ENCODE data around the gene PCDHGA12. TPM values are rescaled to one million over a fixed set of nuclear protein-coding genes. Genes with fewer than 3 reads are reported as not detected.
A peak's percentile ranks its signal among the peaks of the same experiment; 100 is the strongest.
"Not testable (repeated sequence)": the region's sequence is repeated elsewhere in the genome, so short reads cannot be mapped to it uniquely, and the experiment has no call there.

Gene PCDHGA12
- polyA plus RNA-seq (2013) = 0.51 TPM

GRCh38 chr5:141430332-141431113 lies at the start of gene PCDHGA12:
Gene PCDHGA12, plus strand, starts transcription at chr5:141430507. Its CDS starts 253 bp downstream, at chr5:141430760.
- H3K9me3 ChIP-seq (ENCODE audit: control extremely low read depth in 1 of 5, control insufficient read depth in 4 of 5, insufficient read depth in 2 of 5, low read depth in 1 of 5, low read length in 4 of 5) = peaks cover 8 to 66% (median 47%) of the 10 kb centered on the region in 5 experiments
- 5% methylated on average over 31 of the region's 33 CpGs for WGBS (ENCODE audit: insufficient coverage)
- H3K36me3 ChIP-seq (ENCODE audit: control insufficient read depth in 4 of 4, insufficient read depth in 4 of 4, low read length in 3 of 4) = peaks cover 0 to 3% (median 0%) of the 10 kb centered on the region in 4 experiments
- peaks cover 2 to 6% (median 5%) of the 10 kb centered on the region in 4 experiments for H3K4me1 ChIP-seq (ENCODE audit: control extremely low read depth in 1 of 4, control insufficient read depth in 4 of 4, insufficient read depth in 4 of 4, low read length in 3 of 4)
- peak within 1 kb of the TSS in 6 of 7 experiments; percentile 21 to 56 (median 48) for H3K4me3 ChIP-seq (ENCODE audit: control insufficient read depth in 1 of 7, extremely low read depth in 1 of 7, insufficient read depth in 4 of 7, low read depth in 2 of 7, low read length in 6 of 7)
- ChIA-PET CTCF (interaction anchor here (0.7 to 5.8 kb wide), 29 partner anchors 11 to 137 kb away, joined by 3 to 62 read pairs (median 6); partner anchors contain the start of genes PCDHGA10, PCDHGA11, PCDHGB3 and PCDHGB6), POLR2A (interaction anchor here (0.6 kb wide), 1 partner anchor 120 kb away, joined by 3 read pairs; no protein-coding TSS in a partner anchor)
- peaks cover 8 to 58% (median 25%) of the 10 kb centered on the region in 5 experiments for H3K27me3 ChIP-seq (replicated peaks in 2 of 5; ENCODE audit: control insufficient read depth in 4 of 5, insufficient read depth in 5 of 5, low read length in 4 of 5)
- DNase-seq = peak; percentile 82 to 88 (median 86)
- H3K27ac ChIP-seq (ENCODE audit: insufficient read depth in 1 of 2, low read depth in 1 of 2, low read length in 2 of 2, poor library complexity in 1 of 2, severe bottlenecking in 2 of 2) = no peak within 1 kb of the TSS

GRCh38 chr5:141382469-141383294 lies 47.6 kb upstream of the PCDHGA12 start, which contains the start of gene PCDHGA7:
Gene PCDHGA7, plus strand, starts transcription at chr5:141382742. Its CDS starts 158 bp downstream, at chr5:141382900.
- Histone ChIP-seq H3K27me3 (replicated peaks in 2 of 5; ENCODE audit: control insufficient read depth in 4 of 5, insufficient read depth in 5 of 5, low read length in 4 of 5) (peaks cover 6 to 57% (median 28%) of the 10 kb centered on the region in 5 experiments), H3K36me3 (ENCODE audit: control insufficient read depth in 4 of 4, insufficient read depth in 4 of 4, low read length in 3 of 4) (no peaks in the 10 kb centered on the region), H3K4me3 (ENCODE audit: control insufficient read depth in 1 of 7, extremely low read depth in 1 of 7, insufficient read depth in 4 of 7, low read depth in 2 of 7, low read length in 6 of 7) (peak within 1 kb of the TSS in 6 of 7 experiments; percentile 16 to 63 (median 51)), H3K27ac (ENCODE audit: insufficient read depth in 1 of 2, low read depth in 1 of 2, low read length in 2 of 2, poor library complexity in 1 of 2, severe bottlenecking in 2 of 2) (no peak within 1 kb of the TSS), H3K9me3 (ENCODE audit: control extremely low read depth in 1 of 5, control insufficient read depth in 4 of 5, insufficient read depth in 2 of 5, low read depth in 1 of 5, low read length in 4 of 5) (peaks cover 3 to 62% (median 39%) of the 10 kb centered on the region in 5 experiments), H3K4me1 (ENCODE audit: control extremely low read depth in 1 of 4, control insufficient read depth in 4 of 4, insufficient read depth in 4 of 4, low read length in 3 of 4) (no peaks in the 10 kb centered on the region)
- ChIA-PET POLR2A (no interaction called here), CTCF (interaction anchor here (0.7 to 1.5 kb wide), 4 partner anchors 14 to 181 kb away, joined by 3 to 5 read pairs (median 4); partner anchors contain the start of gene TAF7)
- peak in 2 of 3 donors; percentile 54 to 58 for DNase-seq
- 6% methylated on average over 31 of the region's 37 CpGs for WGBS (ENCODE audit: insufficient coverage)

- Histone ChIP-seq H3K27ac (ENCODE audit: insufficient read depth in 1 of 2, low read depth in 1 of 2, low read length in 2 of 2, poor library complexity in 1 of 2, severe bottlenecking in 2 of 2) (no peak overlapping the region), H3K27me3 (replicated peaks in 2 of 5; ENCODE audit: control insufficient read depth in 4 of 5, insufficient read depth in 5 of 5, low read length in 4 of 5) (peaks cover 7 to 58% (median 29%) of the 10 kb centered on the region in 5 experiments), H3K9me3 (ENCODE audit: control extremely low read depth in 1 of 5, control insufficient read depth in 4 of 5, insufficient read depth in 2 of 5, low read depth in 1 of 5, low read length in 4 of 5) (peaks cover 3 to 60% (median 42%) of the 10 kb centered on the region in 5 experiments), H3K4me1 (ENCODE audit: control extremely low read depth in 1 of 4, control insufficient read depth in 4 of 4, insufficient read depth in 4 of 4, low read length in 3 of 4) (no peaks in the 10 kb centered on the region), H3K4me3 (ENCODE audit: control insufficient read depth in 1 of 7, extremely low read depth in 1 of 7, insufficient read depth in 4 of 7, low read depth in 2 of 7, low read length in 6 of 7) (peak overlapping the region in 2 of 7 experiments; percentile 62 to 63), H3K36me3 (ENCODE audit: control insufficient read depth in 4 of 4, insufficient read depth in 4 of 4, low read length in 3 of 4) (no peaks in the 10 kb centered on the region)
- 29% methylated on average over 13 of the region's 21 CpGs for WGBS (ENCODE audit: insufficient coverage)
- ChIA-PET CTCF (interaction anchor here (0.7 to 1.5 kb wide), 3 partner anchors 13 to 180 kb away, joined by 3 to 5 read pairs (median 4); no protein-coding TSS in a partner anchor), POLR2A (no interaction called here)
- no peak for DNase-seq
Measured at GRCh38 chr5:141383345-141383744, 47.0 kb upstream of the PCDHGA12 start.

- CTCF ChIA-PET = no interaction called here
- no peaks in the 10 kb centered on the region for H3K4me1 ChIP-seq (ENCODE audit: control extremely low read depth in 1 of 4, control insufficient read depth in 4 of 4, insufficient read depth in 4 of 4, low read length in 3 of 4)
- H3K9me3 ChIP-seq (ENCODE audit: control extremely low read depth in 1 of 5, control insufficient read depth in 4 of 5, insufficient read depth in 2 of 5, low read depth in 1 of 5, low read length in 4 of 5) = peaks cover 2 to 69% (median 53%) of the 10 kb centered on the region in 5 experiments
- 44% methylated on average over 42 of the region's 43 CpGs for WGBS (ENCODE audit: insufficient coverage)
- H3K27me3 ChIP-seq (replicated peaks in 2 of 5; ENCODE audit: control insufficient read depth in 4 of 5, insufficient read depth in 5 of 5, low read length in 4 of 5) = peaks cover 14 to 72% (median 34%) of the 10 kb centered on the region in 5 experiments
- peaks cover 0 to 4% (median 0%) of the 10 kb centered on the region in 4 experiments for H3K36me3 ChIP-seq (ENCODE audit: control insufficient read depth in 4 of 4, insufficient read depth in 4 of 4, low read length in 3 of 4)
- no peak overlapping the region for H3K4me3 ChIP-seq (ENCODE audit: control insufficient read depth in 1 of 7, extremely low read depth in 1 of 7, insufficient read depth in 4 of 7, low read depth in 2 of 7, low read length in 6 of 7)
- POLR2A ChIA-PET = no interaction called here
- no peak for DNase-seq
- no peak overlapping the region for H3K27ac ChIP-seq (ENCODE audit: insufficient read depth in 1 of 2, low read depth in 1 of 2, low read length in 2 of 2, poor library complexity in 1 of 2, severe bottlenecking in 2 of 2)
Measured at GRCh38 chr5:141384471-141385267, 45.6 kb upstream of the PCDHGA12 start.

- H3K9me3 ChIP-seq (ENCODE audit: control extremely low read depth in 1 of 5, control insufficient read depth in 4 of 5, insufficient read depth in 2 of 5, low read depth in 1 of 5, low read length in 4 of 5) = peaks cover 0 to 78% (median 53%) of the 10 kb centered on the region in 5 experiments
- peaks cover 13 to 80% (median 36%) of the 10 kb centered on the region in 5 experiments for H3K27me3 ChIP-seq (replicated peaks in 2 of 5; ENCODE audit: control insufficient read depth in 4 of 5, insufficient read depth in 5 of 5, low read length in 4 of 5)
- H3K27ac ChIP-seq (ENCODE audit: insufficient read depth in 1 of 2, low read depth in 1 of 2, low read length in 2 of 2, poor library complexity in 1 of 2, severe bottlenecking in 2 of 2); H3K4me1 ChIP-seq (ENCODE audit: control extremely low read depth in 1 of 4, control insufficient read depth in 4 of 4, insufficient read depth in 4 of 4, low read length in 3 of 4); H3K36me3 ChIP-seq (ENCODE audit: control insufficient read depth in 4 of 4, insufficient read depth in 4 of 4, low read length in 3 of 4); POLR2A ChIA-PET: not testable (repeated sequence)
- CTCF ChIA-PET = interaction anchor here (1.0 to 1.8 kb wide), 7 partner anchors 9 to 176 kb away, joined by 3 to 5 read pairs (median 4); partner anchors contain the start of gene PCDHGA12
- WGBS (ENCODE audit: insufficient coverage) = 14% methylated on average over 11 of the region's 40 CpGs
- H3K4me3 ChIP-seq (ENCODE audit: control insufficient read depth in 1 of 7, extremely low read depth in 1 of 7, insufficient read depth in 4 of 7, low read depth in 2 of 7, low read length in 6 of 7) = peak within 1 kb of the TSS in 3 of 7 experiments; percentile 24 to 57 (median 36)
- peak; percentile 32 to 70 (median 67) for DNase-seq
Measured at GRCh38 chr5:141387557-141388311, 42.6 kb upstream of the PCDHGA12 start, which contains the start of gene PCDHGB4. Gene PCDHGB4, plus strand, starts transcription at chr5:141387698. Its CDS starts 187 bp downstream, at chr5:141387885.
